K562 treated with DMSO at 1 percent for 24 hours (cell line): ENCODE results near the gene TTC9. TPM values are rescaled to one million over a fixed set of nuclear protein-coding genes. Genes with fewer than 3 reads are reported as not detected.

Experiments
- total RNA-seq: library from RNA; unstranded; fragments of 300-600 nt; gene quantifications from 2 replicates; pipeline ENCODE4 v1.2.3, GENCODE V29; 2022; ENCODE audit warnings: low read depth; ENCODE audit not compliant: insufficient read depth

TTC9 gene
- not detected in 2 replicates for total RNA-seq

GRCh38 chr14:70641548-70642302, at the start of gene TTC9:
TSS of gene TTC9 (plus strand) at chr14:70641916. CDS start at chr14:70642130, 214 bp downstream.

GRCh38 chr14:70600382-70601157, 41.1 kb upstream of the TTC9 start, which contains the start of gene MED6:
TSS of gene MED6 (minus strand) at chr14:70600655. CDS start at chr14:70600637, 18 bp downstream.

Other genes starting within 250 kb of the TTC9 start
- gene SYNJ2BP, start 224.8 kb upstream of the TTC9 start, total RNA-seq, result 3.9 and 4.2 TPM in 2 replicates
- not detected in 2 replicates for gene ADAM21, start 189.7 kb upstream of the TTC9 start, total RNA-seq
- not detected in 2 replicates for gene ADAM20, start 106.9 kb upstream of the TTC9 start, total RNA-seq
- 16.2 and 18.1 TPM in 2 replicates for gene MED6, start 41.3 kb upstream of the TTC9 start, total RNA-seq
- gene MAP3K9, start 167.6 kb downstream of the TTC9 start, total RNA-seq, result 1.4 and 1.8 TPM in 2 replicates